Loucy (cell line): ENCODE results near the gene NRP1.

Experiments used
- H2AFZ ChIP-seq: fragments of 200-600 bp; sonication (generic); 2 replicates; pipeline ENCODE4 v1.6.0; 2016; ENCODE audit warnings: antibody characterized with exemption, mild to moderate bottlenecking, low read length, moderate library complexity
- H3F3A ChIP-seq: fragments of 200-600 bp; 2 replicates; pipeline ENCODE4 v1.6.0; 2016; ENCODE audit warnings: antibody characterized with exemption, low read depth, mild to moderate bottlenecking
- H3K27me3 ChIP-seq: fragments of 200-600 bp; sonication (generic); 2 replicates; pipeline ENCODE4 v1.6.1; 2014; ENCODE audit warnings: low read length, mild to moderate bottlenecking; ENCODE audit not compliant: insufficient read depth, poor library complexity, severe bottlenecking
- H3K36me3 ChIP-seq: fragments of 200-600 bp; sonication (generic); 2 replicates; pipeline ENCODE4 v1.6.1; 2016; ENCODE audit warnings: low read length; ENCODE audit not compliant: insufficient read depth
- H3K4me1 ChIP-seq: fragments of 200-600 bp; sonication (generic); 2 replicates; pipeline ENCODE4 v1.5.1; 2014; ENCODE audit warnings: low read length, mild to moderate bottlenecking; ENCODE audit not compliant: insufficient read depth, poor library complexity, severe bottlenecking
- H3K4me2 ChIP-seq: fragments of 200-600 bp; sonication (generic); 2 replicates; pipeline ENCODE4 v1.6.0; 2014; ENCODE audit warnings: antibody characterized with exemption, low read length, low read depth, mild to moderate bottlenecking; ENCODE audit not compliant: poor library complexity, severe bottlenecking
- H3K4me3 ChIP-seq: fragments of 200-600 bp; sonication (generic); 2 replicates; pipeline ENCODE4 v1.5.1; 2014; ENCODE audit warnings: low read length, mild to moderate bottlenecking, mixed read lengths; ENCODE audit not compliant: poor library complexity, severe bottlenecking
- H3K79me2 ChIP-seq: fragments of 200-600 bp; sonication (generic); 2 replicates; pipeline ENCODE4 v1.6.1; 2014; ENCODE audit warnings: low read length; ENCODE audit not compliant: insufficient read depth
- H3K9ac ChIP-seq: fragments of 200-600 bp; sonication (generic); 2 replicates; pipeline ENCODE4 v1.6.0; 2014; ENCODE audit warnings: mild to moderate bottlenecking, low read depth, low read length, moderate library complexity; ENCODE audit not compliant: poor library complexity, severe bottlenecking
- H3K9me2 ChIP-seq: fragments of 200-600 bp; sonication (generic); replicated peaks from 2 replicates; pipeline ENCODE4 v1.6.1; 2016; ENCODE audit warnings: low read depth, low read length, mixed read lengths
- H3K9me3 ChIP-seq: fragments of 200-600 bp; sonication (generic); 2 replicates; pipeline ENCODE4 v1.6.1; 2014; ENCODE audit warnings: mild to moderate bottlenecking, antibody characterized with exemption, low read length, low read depth; ENCODE audit not compliant: insufficient read depth
- H4K20me1 ChIP-seq: fragments of 200-600 bp; sonication (generic); 2 replicates; pipeline ENCODE4 v1.6.0; 2014; ENCODE audit warnings: antibody characterized with exemption, low read length, mild to moderate bottlenecking; ENCODE audit not compliant: insufficient read depth, poor library complexity, severe bottlenecking
- CTCF ChIP-seq: fragments of 200-600 bp; sonication (generic); conservative IDR thresholded peaks from 2 replicates; pipeline ENCODE4 v1.5.1; 2014; ENCODE audit warnings: mild to moderate bottlenecking, antibody characterized with exemption, low read length
- EZH2phosphoT487 ChIP-seq: fragments of 200-600 bp; IDR thresholded peaks from 2 replicates; pipeline ENCODE4 v1.6.1; 2018; ENCODE audit warnings: antibody characterized with exemption, mild to moderate bottlenecking, moderate library complexity, borderline replicate concordance

NRP1 gene

DNA sequence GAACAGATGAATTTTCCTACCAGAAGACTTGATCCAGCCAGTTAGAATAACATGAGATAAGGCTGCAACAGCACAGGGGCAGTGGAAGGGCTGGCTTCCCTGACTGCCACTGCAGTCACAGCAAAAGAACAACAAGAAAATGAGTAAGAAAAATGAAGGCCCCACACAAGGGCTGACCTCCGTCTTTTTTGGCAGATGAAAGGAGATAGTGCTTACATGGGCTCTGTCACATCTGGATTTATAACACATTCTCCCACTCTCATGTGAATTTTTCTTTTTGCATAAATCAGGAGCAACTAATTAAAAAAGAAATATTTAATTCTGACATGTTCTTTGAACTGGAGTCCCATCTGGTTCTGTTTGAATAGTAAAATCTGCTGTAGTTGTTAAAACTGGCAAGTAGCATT lies 99.6 kb downstream of the NRP1 start:
- Histone ChIP-seq H2AFZ (no peak overlapping the region), H3K9me2 (no peaks in the 10 kb centered on the region), H4K20me1 (no peaks in the 10 kb centered on the region), H3K9me3 (no peaks in the 10 kb centered on the region), H3K4me3 (no peak overlapping the region), H3K36me3 (no peaks in the 10 kb centered on the region), H3K4me2 (no peak overlapping the region), H3K79me2 (no peaks in the 10 kb centered on the region), H3K9ac (no peak overlapping the region), H3K27me3 (no peaks in the 10 kb centered on the region), H3F3A (no peaks in the 10 kb centered on the region), H3K4me1 (no peaks in the 10 kb centered on the region)
- TF ChIP-seq CTCF (no peak), EZH2phosphoT487 (no peak)

- Histone ChIP-seq H3K27me3 (no peaks in the 10 kb centered on the region), H3K4me3 (no peak overlapping the region), H2AFZ (no peak overlapping the region), H3K9me2 (no peaks in the 10 kb centered on the region), H3K9ac (no peak overlapping the region), H3K36me3 (no peaks in the 10 kb centered on the region), H3K79me2 (no peaks in the 10 kb centered on the region), H3K4me2 (no peak overlapping the region), H4K20me1 (no peaks in the 10 kb centered on the region), H3K4me1 (no peaks in the 10 kb centered on the region), H3F3A (no peaks in the 10 kb centered on the region), H3K9me3 (no peaks in the 10 kb centered on the region)
- TF ChIP-seq EZH2phosphoT487 (no peak), CTCF (no peak)
These were observed 100.8 kb downstream of the NRP1 start for GRCh38 chr10:33233635-33234034.

GRCh38 chr10:33233221-33233620 lies 101.2 kb downstream of the NRP1 start:
- no peaks in the 10 kb centered on the region for H3K9me2 ChIP-seq
- no peak overlapping the region for H3K9ac ChIP-seq
- no peaks in the 10 kb centered on the region for H3K36me3 ChIP-seq
- no peaks in the 10 kb centered on the region for H3K9me3 ChIP-seq
- no peaks in the 10 kb centered on the region for H3K4me1 ChIP-seq
- H3K27me3 ChIP-seq: no peaks in the 10 kb centered on the region
- H3K4me3 ChIP-seq: no peak overlapping the region
- no peak overlapping the region for H2AFZ ChIP-seq
- H3K4me2 ChIP-seq: no peak overlapping the region
- H3K79me2 ChIP-seq: no peaks in the 10 kb centered on the region
- no peaks in the 10 kb centered on the region for H3F3A ChIP-seq
- no peak for TF ChIP-seq CTCF
- no peak for TF ChIP-seq EZH2phosphoT487
- H4K20me1 ChIP-seq: no peaks in the 10 kb centered on the region
